Measurements from ENCODE around the gene WRNIP1.
"Not testable (repeated sequence)": the region's sequence is repeated elsewhere in the genome, so short reads cannot be mapped to it uniquely, and the experiment has no call there.

The WRNIP1 gene

DNA sequence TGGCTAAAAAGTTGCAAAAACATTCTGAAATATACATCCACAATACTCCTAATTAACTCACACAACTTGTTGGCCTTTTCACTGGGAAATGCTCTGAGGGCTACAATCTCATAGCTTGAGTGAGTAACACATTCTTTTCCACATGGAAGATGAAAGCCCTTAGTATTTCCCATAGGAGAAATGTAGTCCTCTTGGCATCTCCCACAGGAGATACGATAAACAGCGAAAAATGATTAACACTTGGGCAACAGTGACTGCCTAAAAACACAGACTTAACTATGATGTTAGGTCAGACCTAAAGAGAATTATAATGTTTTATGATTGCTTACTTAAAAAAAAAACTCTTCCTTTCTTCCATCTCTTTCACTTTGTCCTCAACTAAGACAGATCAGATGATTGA lies 23.4 kb upstream of the WRNIP1 start:
- DNase-seq (ENCODE audit: low spot score): no peak

DNA sequence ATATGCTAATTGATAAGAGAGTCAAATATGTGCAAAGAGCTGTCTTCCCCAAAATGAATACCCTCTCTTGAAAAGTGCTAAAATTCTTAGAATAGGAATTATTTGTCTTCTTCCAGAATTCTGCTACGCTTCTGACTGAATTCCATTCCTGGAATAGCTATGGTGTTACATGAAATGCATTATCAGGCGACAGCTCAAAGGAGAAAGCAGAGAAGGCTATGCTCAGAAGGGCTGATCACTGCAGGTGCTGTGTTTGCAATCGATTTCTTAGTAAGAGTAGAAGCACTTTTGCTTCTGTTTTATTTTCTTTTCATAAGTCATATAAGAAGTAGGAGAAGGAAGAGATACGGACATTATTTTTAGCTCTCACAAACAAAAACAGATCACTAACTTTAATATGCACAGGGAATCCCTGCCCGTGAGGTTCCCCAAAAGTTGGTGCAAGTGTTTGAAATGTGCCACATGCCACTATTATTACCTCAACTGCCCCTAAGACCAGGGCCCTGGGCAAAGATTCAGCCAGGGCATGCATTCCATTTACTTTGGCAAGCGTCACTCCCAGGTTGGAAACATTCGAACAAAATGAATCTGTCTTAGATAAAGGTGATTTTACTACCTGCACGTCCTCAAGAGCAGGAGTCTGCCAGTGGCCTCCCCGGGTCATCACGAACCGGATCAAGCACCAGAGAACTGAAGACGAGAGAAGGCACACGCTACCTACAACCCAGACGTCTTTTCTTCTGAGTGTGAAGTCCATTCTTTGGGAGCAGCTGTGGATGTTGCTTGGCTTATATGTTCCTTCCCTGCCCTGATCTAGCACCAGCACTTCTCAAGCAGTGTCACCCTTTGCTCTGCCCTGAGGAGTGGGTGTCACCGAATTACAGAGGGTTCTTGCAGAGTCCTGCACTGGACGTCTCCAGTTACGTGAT lies 21.6 kb upstream of the WRNIP1 start:
- DNase-seq (ENCODE audit: low spot score): no peak

DNA sequence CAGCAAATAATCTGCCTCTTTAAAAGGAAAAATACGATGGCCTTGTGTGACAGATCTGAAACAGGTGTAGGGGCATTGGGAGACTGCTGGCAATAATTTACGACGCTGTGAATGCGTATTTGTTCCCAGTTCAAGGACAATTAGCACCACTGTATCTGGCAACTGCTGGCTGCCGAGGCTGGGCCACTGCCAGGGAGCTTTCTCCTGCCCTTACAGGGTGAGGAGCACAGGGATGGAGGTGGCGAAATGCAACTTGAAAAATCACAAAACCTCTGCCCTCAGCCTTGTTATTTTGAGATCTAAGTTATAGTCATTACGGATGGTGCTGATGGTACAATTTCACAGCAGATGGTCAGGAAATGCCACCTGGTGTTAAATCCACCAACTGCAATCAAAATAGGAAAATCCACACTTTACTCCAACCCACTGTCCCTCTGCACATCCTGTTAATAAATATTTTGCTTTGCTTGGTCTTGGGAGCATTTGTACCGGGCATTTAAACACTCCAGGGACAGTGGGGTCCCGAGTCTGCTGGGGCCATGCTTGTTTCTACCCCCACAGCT lies 20.9 kb upstream of the WRNIP1 start:
- peak; percentile 3 for DNase-seq (ENCODE audit: low spot score)

GRCh38 chr6:2744778-2745177 lies 20.4 kb upstream of the WRNIP1 start:
- no peak for DNase-seq (ENCODE audit: low spot score)

GRCh38 chr6:2745246-2745645 lies 19.9 kb upstream of the WRNIP1 start:
- no peak for DNase-seq (ENCODE audit: low spot score)

- no peak for DNase-seq (ENCODE audit: low spot score)
Observed at GRCh38 chr6:2746557-2747061, 18.6 kb upstream of the WRNIP1 start.

DNA sequence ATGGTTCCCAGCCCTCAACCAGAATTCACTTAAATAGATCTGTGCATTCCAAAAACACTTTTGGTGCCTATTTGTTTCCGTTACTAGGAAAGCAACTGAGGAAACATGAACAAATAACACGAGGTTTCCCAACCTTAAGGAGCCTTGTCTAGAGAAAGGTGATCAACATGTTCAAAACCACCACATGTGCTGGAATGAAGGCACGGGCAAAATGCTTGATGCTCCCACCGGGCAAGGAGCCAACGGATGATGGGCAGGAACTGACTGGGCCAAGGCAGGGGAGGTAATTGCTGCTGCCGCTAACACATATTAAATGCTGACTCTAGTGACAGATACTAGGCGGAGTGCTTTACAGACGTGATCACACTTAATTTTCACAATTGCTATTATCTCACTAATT lies 17.0 kb upstream of the WRNIP1 start:
- no peak for DNase-seq (ENCODE audit: low spot score)

DNA sequence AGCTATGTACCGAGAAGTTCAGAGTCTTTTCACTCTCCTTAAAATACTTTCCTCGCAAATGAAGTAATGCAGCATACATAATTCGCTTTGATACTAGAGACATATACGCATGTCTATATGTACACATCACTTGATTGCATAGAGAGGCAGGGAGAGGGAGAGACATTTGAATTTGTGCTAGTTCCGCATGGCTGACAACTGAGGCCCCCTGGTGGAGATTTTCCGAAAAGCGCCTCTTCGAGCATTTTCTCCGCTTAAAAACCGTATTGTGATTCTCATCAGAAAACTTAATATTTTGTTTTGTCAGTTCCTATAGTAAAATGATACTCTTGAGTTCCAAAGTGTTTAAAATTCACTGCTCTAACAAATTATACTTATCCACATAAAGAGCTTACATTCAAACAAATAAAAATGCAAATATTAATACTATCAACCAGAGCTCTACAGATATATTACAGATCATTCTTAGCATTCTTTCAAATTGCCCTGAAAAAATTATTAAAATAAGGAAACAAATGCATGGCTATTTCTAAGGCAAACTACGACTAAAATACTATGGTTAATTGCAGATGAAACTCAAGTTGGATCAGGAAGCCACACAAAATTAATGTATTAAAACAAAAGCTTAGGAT lies 15.1 kb upstream of the WRNIP1 start:
- peak; percentile 33 for DNase-seq (ENCODE audit: low spot score)

- no peak for DNase-seq (ENCODE audit: low spot score)
Observed at GRCh38 chr6:2750832-2751231, 14.4 kb upstream of the WRNIP1 start, which contains the start of gene MYLK4. Gene MYLK4 (minus strand): TSS chr6:2750922. CDS start chr6:2749294, 1,628 bp downstream.

DNA sequence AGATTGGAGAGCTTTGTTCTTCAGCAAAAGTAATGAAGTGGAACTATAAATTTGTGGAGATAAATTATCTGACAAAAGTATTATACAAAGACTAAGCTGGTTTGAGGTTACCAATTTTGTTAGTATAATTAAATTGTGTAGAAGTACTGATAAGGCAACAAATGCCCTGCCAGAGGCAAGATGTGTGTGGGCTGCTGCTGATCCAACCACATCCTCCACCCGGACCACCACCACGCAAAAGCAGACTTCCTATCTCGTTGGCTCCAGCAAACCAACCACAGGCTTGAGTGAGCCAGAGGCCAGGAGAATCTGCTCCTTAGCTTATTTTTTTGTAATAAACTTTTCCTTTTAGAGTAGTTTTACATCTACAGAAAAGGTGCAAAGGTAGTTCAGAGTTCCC lies 13.3 kb upstream of the WRNIP1 start:
- no peak for DNase-seq (ENCODE audit: low spot score)

GRCh38 chr6:2752477-2753109 lies 12.6 kb upstream of the WRNIP1 start:
- no peak for DNase-seq (ENCODE audit: low spot score)

- DNase-seq (ENCODE audit: low spot score): no peak
Observed at GRCh38 chr6:2753110-2753489, 12.1 kb upstream of the WRNIP1 start.

DNA sequence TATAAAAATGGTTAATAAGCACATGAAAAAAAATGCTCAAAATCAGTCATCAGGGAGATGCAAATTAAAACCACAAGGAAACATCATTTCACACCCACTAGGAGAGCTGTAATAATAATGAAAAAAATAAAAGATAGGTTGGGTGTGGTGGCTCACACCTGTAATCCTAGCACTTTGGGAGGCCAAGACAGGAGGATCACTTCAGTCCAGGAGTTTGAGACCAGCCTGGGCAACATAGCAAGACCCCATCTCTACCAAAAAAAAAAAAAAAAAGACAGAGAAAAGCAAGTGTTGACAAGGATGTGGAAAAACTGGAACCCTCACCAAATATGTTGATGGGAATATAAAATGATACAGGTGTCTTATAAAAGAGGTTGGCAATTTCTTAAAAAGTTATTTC lies 11.4 kb upstream of the WRNIP1 start:
- DNase-seq (ENCODE audit: low spot score): no peak

DNA sequence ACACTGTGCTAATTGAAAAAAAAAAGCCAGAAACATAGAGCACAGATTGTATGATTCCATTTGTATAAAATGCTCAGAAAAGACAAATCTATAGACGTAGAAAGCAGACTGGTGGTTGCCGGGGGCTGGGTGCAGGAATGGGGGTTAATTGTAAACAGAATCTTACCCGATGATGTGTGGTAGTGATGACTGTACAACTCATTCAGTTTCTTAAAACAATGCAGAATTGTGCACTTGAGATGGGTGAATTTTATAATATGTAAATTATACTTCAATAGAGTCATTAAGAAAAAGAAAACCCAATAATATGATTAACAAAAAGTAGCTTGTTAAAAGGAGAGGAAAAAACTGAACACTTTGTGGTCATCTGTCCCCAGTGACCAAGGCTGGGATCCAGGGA lies 10.8 kb upstream of the WRNIP1 start:
- no peak for DNase-seq (ENCODE audit: low spot score)

GRCh38 chr6:2754911-2755310 lies 10.3 kb upstream of the WRNIP1 start:
- DNase-seq (ENCODE audit: low spot score): no peak

DNA sequence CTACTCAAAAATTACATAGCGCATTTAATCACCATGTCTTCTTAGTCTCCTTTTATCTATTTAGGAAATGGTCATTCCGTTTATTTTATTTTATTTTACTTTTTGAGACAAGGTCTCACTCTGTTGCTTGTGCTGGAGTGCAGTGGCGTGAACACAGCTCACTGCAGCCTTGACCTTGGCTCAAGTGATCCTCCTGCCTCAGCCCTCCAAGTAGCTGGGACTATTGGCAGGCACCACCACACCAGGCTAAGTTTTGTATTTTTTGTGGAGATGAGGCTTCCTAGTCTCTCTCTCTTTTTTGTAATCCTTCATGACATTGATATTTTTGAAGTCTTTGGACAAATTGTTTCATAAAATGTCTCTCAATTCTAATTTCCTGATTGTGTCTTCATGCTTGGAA lies 9.7 kb upstream of the WRNIP1 start:
- no peak for DNase-seq (ENCODE audit: low spot score)

GRCh38 chr6:2756241-2756640 lies 9.0 kb upstream of the WRNIP1 start:
- no peak for DNase-seq (ENCODE audit: low spot score)

DNA sequence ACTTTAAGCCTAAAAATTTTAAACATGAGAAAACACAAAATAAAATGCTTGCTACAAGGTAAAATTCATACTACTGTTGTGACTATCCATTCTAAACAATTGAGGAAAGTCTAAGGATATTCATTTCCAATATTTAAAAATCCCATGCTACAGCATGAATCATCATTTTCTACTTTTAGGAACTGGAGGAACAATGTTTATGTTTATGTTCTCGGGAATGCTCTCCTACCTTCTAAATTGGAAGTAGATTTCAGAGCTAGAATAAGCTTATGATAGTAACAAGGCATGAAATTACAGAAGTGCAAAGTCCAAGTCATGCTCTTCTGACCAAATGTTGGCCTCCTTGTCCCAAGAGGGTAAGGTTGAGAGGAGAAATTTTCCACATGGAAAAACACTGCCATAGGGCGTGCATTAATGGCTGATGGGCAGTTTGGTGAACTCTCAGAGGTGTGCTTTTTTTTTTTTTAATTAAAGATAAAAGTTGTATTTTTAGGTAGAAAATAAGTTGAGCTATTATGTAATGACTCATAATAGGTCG lies 8.4 kb upstream of the WRNIP1 start:
- no peak for DNase-seq (ENCODE audit: low spot score)

GRCh38 chr6:2758980-2759379 lies 6.2 kb upstream of the WRNIP1 start:
- DNase-seq (ENCODE audit: low spot score): no peak

DNA sequence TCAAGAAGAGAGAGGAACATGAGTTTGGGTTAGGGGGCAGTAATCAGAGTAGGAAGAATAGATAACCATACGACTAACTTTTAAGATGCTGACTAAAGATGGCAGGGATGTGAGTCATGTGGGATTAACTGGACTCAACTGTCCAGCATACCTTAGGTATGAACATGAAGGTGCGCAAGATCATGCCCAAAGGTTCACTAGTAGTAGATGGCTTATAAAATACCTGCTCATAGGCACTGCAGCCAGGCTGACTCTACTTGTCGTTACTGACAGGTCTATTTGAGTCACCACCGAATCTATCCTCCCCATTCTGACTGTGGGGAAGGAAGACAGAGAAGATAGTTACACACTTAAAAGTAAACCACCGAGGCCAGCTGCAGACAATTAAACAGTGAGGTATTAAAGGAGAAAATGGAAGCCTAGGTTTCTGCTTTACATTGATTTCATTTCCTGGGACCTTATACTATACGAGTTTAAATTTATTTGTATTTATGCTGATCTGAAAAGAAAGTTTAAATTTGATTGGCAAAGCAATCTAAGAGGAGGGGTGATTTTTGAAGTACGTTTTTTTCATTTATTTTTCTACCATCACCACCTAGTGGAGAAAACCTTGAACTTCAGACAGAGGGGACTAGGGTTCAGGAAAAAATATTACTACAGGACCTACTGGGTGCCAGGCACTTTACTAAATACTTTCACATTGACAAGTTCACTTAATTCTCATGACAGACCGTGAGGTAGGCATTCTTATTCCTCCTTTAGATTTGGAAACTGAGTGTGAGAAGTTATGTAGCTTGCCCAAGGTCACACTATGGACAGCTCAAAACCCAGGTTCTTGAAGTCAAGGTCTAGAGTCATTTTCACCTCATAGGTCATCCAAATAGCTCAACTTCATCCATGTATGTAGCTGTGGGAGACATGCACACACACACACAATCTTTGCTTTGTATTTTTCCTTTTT lies 4.0 kb upstream of the WRNIP1 start:
- DNase-seq (ENCODE audit: low spot score): no peak

- DNase-seq (ENCODE audit: low spot score): not testable (repeated sequence)
Observed at GRCh38 chr6:2762868-2763267, 2.3 kb upstream of the WRNIP1 start.

Measured in SW480 (cell line).